Psoas muscle (tissue), 8 donors: Measurements from ENCODE around the gene TMEM201. TPM values are rescaled to one million over a fixed set of nuclear protein-coding genes. Genes with fewer than 3 reads are reported as not detected.

Experiments
- ATAC-seq, 4 donors: fragments of 200-7000 bp; cut with Tn5 transposase; one replicate each; pipeline ENCODE4 v1.9.1; 2020; ENCODE audit warnings: moderate library complexity in 3 of 4, mild to moderate bottlenecking in 2 of 4
- DNase-seq, 2 donors: peaks; one replicate each; pipeline ENCODE4 v3.0.0-alpha.2; 2020
- H3K27ac ChIP-seq: fragments of 200-600 bp; one replicate; pipeline ENCODE4 v1.8.0; 2022
- H3K27me3 ChIP-seq, 3 donors: fragments of 200-600 bp in 1 of 3; one replicate each; pipeline versions ENCODE4 v1.6.1 to v1.8.0; 2013 to 2022; ENCODE audit warnings: low read length in 2 of 3, mild to moderate bottlenecking in 2 of 3, moderate library complexity in 1 of 3; ENCODE audit not compliant: insufficient read depth in 3 of 3
- H3K36me3 ChIP-seq, 2 donors: fragments of 200-600 bp in 1 of 2; one replicate each; pipeline versions ENCODE4 v1.6.1 to v1.8.0; 2013 to 2022; ENCODE audit warnings: low read depth in 1 of 2, mild to moderate bottlenecking in 1 of 2, moderate library complexity in 1 of 2; ENCODE audit not compliant: insufficient read depth in 1 of 2
- H3K4me1 ChIP-seq: fragments of 200-600 bp; one replicate; pipeline ENCODE4 v1.8.0; 2022
- H3K4me3 ChIP-seq: fragments of 200-600 bp; one replicate; pipeline ENCODE4 v1.8.0; 2022; ENCODE audit warnings: mild to moderate bottlenecking
- H3K9me3 ChIP-seq: fragments of 200-600 bp; one replicate; pipeline ENCODE4 v1.8.0; 2022
- CTCF ChIP-seq: fragments of 200-600 bp; IDR thresholded peaks from one replicate; pipeline ENCODE4 v1.8.0; 2022; ENCODE audit warnings: antibody characterized with exemption
- WGBS, 3 donors: extraction: QIAGEN DNeasy Blood & Tissue Kit; methylation state at CpG; one replicate each; pipeline versions ENCODE4 v1.1.6 to v1.1.7; 2013; 5-methylcytosine and 5-hydroxymethylcytosine counted together
- intact Hi-C, 2 donors: fragments of 100-400 bp; cut with DNase I; formaldehyde crosslinking; loops; one replicate each; pipeline versions ENCODE4 v1.11.0 to v1.14.2; 2022
- polyA plus RNA-seq, 3 donors: library from polyadenylated mRNA; stranded (reverse); fragments of 200-250 nt; gene quantifications; one replicate each; pipeline ENCODE4 v1.2.3, GENCODE V29; 2013
- total RNA-seq, 4 donors: library from RNA; stranded (reverse); fragmentation: NEBNext Ultra II Directional in 2 of 4; extraction: Animal tissue kit (Norgen Biotek cat#: 25700) in 2 of 4; gene quantifications; one replicate each; pipeline versions ENCODE4 v1.2.1 to v1.2.4, GENCODE V29; 2021 to 2023
- donor health status: healthy with polysubstance abuse.
- donor health status: DM: no; HTN: no; CAD: no; lungs with moderate emphysema.
- donor health status: Bipolar disorder and iron deficiency.
- donor health status: healthy.
- donor health status: DM: yes; HTN: yes; CAD: no.
- donor health status: DM: no; HTN: no; CAD: no.
- donor health status: DM: no; HTN: no; CAD: no.
- donor health status: DM: yes; HTN: yes; CAD: no.

TMEM201 gene
- total and polyA plus RNA-seq, 7 donors: 15.7 to 37.3 (median 23.2) TPM

- Histone ChIP-seq H3K36me3 (peaks cover 0 to under 1% of the 10 kb centered on the region in 2 donors), H3K27ac (peak overlapping the region; percentile 80), H3K27me3 (no peaks in the 10 kb centered on the region), H3K9me3 (no peaks in the 10 kb centered on the region), H3K4me1 (peaks cover 71% of the 10 kb centered on the region), H3K4me3 (peak overlapping the region; percentile 7)
- intact Hi-C loops: no loop called here
- 47 to 66% (median 49%) methylated on average over 19 of the region's 19 CpGs for WGBS, 3 donors
- DNase-seq (peak in 1 of 2 donors; percentile 52), ATAC-seq (no peak)
- TF ChIP-seq CTCF: no peak
Measured at GRCh38 chr1:9590945-9591668, 2.4 kb downstream of the TMEM201 start.

GRCh38 chr1:9591669-9592509, 3.2 kb downstream of the TMEM201 start:
- 27 to 35% (median 28%) methylated on average over 22 of the region's 22 CpGs for WGBS, 3 donors
- no peaks in the 10 kb centered on the region for H3K9me3 ChIP-seq
- peaks cover 0 to 8% of the 10 kb centered on the region in 2 donors for H3K36me3 ChIP-seq
- ATAC-seq: peak; percentile 22 to 55 (median 40)
- H3K4me1 ChIP-seq: peaks cover 77% of the 10 kb centered on the region
- peak overlapping the region; percentile 80 for H3K27ac ChIP-seq
- DNase-seq: peak in 1 of 2 donors; percentile 79
- intact Hi-C loops: no loop called here
- no peak overlapping the region for H3K4me3 ChIP-seq
- H3K27me3 ChIP-seq: no peaks in the 10 kb centered on the region
- no peak for TF ChIP-seq CTCF

DNA sequence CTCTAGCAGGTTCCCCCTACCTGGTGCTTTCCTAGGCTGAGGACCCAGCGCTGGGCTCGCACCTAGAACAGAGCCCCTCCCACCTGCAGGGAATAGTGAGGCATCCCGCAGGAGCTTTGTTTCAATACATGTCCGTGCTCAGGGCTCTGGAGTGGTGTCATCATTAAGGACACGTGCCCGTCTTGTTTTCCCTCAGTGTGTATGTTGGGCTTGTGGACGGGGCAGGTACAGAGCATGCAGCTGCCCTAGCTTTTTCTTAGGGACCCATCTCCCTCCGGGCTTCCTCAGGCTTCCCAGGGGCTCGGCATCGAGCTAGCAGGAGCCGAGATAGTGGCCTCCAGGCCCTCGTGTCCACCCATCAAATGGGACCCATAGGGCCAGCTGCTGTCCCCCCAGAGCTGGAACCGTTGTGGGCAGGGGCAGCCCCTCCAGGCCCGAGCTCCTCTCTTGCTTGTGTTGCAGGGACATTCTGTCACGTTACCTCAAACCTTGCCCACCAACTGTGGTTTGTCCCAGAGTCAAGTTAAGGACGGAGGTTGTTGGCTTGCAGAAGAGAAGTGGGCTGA, 3.9 kb downstream of the TMEM201 start:
- no peak for TF ChIP-seq CTCF
- DNase-seq: no peak
- peaks cover 77% of the 10 kb centered on the region for H3K4me1 ChIP-seq
- H3K27me3 ChIP-seq: no peaks in the 10 kb centered on the region
- peaks cover 0 to 15% of the 10 kb centered on the region in 2 donors for H3K36me3 ChIP-seq
- no peaks in the 10 kb centered on the region for H3K9me3 ChIP-seq
- H3K4me3 ChIP-seq: no peak overlapping the region
- peak overlapping the region; percentile 80 for H3K27ac ChIP-seq
- no peak for ATAC-seq
- intact Hi-C loops: no loop called here
- WGBS, 3 donors: 57 to 81% (median 58%) methylated on average over 16 of the region's 16 CpGs

DNA sequence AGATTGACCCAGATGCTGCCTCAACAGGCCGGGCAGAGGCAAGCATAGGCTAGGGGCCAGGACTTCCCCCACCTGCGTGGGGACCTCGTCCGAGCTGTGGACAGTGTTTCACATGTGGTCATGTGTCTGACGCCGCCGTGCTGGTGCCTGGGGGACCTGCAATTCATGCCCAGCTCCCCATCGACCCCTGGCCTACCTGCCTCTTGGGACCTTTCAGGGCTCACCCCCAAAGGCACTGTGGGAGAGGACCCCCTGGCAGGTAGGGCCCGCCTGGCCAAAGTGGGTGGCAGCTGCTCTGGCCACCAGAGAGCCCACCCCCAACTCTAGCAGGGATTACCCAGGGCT, 4.4 kb downstream of the TMEM201 start:
- H3K27me3 ChIP-seq: no peaks in the 10 kb centered on the region
- no peak for TF ChIP-seq CTCF
- H3K9me3 ChIP-seq: no peaks in the 10 kb centered on the region
- DNase-seq (no peak), ATAC-seq (no peak)
- H3K4me3 ChIP-seq: peak overlapping the region; percentile 19
- intact Hi-C loops: no loop called here
- peak overlapping the region; percentile 50 for H3K27ac ChIP-seq
- H3K4me1 ChIP-seq: peaks cover 76% of the 10 kb centered on the region
- 24 to 51% (median 36%) methylated on average over 8 to 9 of the region's 9 CpGs for WGBS, 3 donors
- H3K36me3 ChIP-seq: peaks cover 0 to 21% of the 10 kb centered on the region in 2 donors
